Stimulated activated naive CD4-positive, alpha-beta T cell (primary cell): ENCODE measurements around the gene SOX5.

ENCODE experiments used
- DNase-seq, 6 experiments: peaks; one replicate each; lab custom pipeline; 2025; lab: John Stamatoyannopoulos, UW

Gene SOX5

GRCh38 chr12:23686095-23686494, 263.4 kb downstream of the SOX5 start:
- no peak for DNase-seq

- no peak for DNase-seq
Observed at GRCh38 chr12:23684121-23684520, 265.3 kb downstream of the SOX5 start.

- no peak for DNase-seq
Observed at GRCh38 chr12:23681237-23681636, 268.2 kb downstream of the SOX5 start.

GRCh38 chr12:23674064-23674463, 275.4 kb downstream of the SOX5 start:
- no peak for DNase-seq

- DNase-seq = no peak
Observed at GRCh38 chr12:23671881-23672280, 277.6 kb downstream of the SOX5 start.

- no peak for DNase-seq
Observed at GRCh38 chr12:23670684-23671083, 278.8 kb downstream of the SOX5 start.

- DNase-seq = no peak
Observed at GRCh38 chr12:23669691-23670090, 279.8 kb downstream of the SOX5 start.

- DNase-seq = no peak
Observed at GRCh38 chr12:23666866-23667265, 282.6 kb downstream of the SOX5 start.

- no peak for DNase-seq
Observed at GRCh38 chr12:23662966-23663365, 286.5 kb downstream of the SOX5 start.

GRCh38 chr12:23659131-23659530, 290.3 kb downstream of the SOX5 start:
- DNase-seq = no peak

- DNase-seq = no peak
Observed at GRCh38 chr12:23657598-23657997, 291.9 kb downstream of the SOX5 start.

GRCh38 chr12:23655884-23656283, 293.6 kb downstream of the SOX5 start:
- no peak for DNase-seq

GRCh38 chr12:23655112-23655511, 294.4 kb downstream of the SOX5 start:
- no peak for DNase-seq

- no peak for DNase-seq
Observed at GRCh38 chr12:23648546-23648945, 300.9 kb downstream of the SOX5 start.

GRCh38 chr12:23640754-23641153, 308.7 kb downstream of the SOX5 start:
- no peak for DNase-seq

GRCh38 chr12:23634344-23634743, 315.1 kb downstream of the SOX5 start:
- no peak for DNase-seq

- no peak for DNase-seq
Observed at GRCh38 chr12:23631786-23632377, 317.6 kb downstream of the SOX5 start.

GRCh38 chr12:23630524-23630923, 318.9 kb downstream of the SOX5 start:
- no peak for DNase-seq

- no peak for DNase-seq
Observed at GRCh38 chr12:23628806-23629205, 320.7 kb downstream of the SOX5 start.

- DNase-seq = no peak
Observed at GRCh38 chr12:23626791-23627190, 322.7 kb downstream of the SOX5 start.

- no peak for DNase-seq
Observed at GRCh38 chr12:23621900-23622299, 327.6 kb downstream of the SOX5 start.

- DNase-seq = no peak
Observed at GRCh38 chr12:23618718-23619117, 330.8 kb downstream of the SOX5 start.

GRCh38 chr12:23617749-23618148, 331.7 kb downstream of the SOX5 start:
- no peak for DNase-seq

GRCh38 chr12:23614280-23614679, 335.2 kb downstream of the SOX5 start:
- no peak for DNase-seq

- DNase-seq = no peak
Observed at GRCh38 chr12:23611320-23611719, 338.1 kb downstream of the SOX5 start.
